Measurements from ENCODE around the gene EN2.
"Not testable (repeated sequence)": the region's sequence is repeated elsewhere in the genome, so short reads cannot be mapped to it uniquely, and the experiment has no call there.

EN2 gene

GRCh38 chr7:155439311-155440017 lies 18.5 kb upstream of the EN2 start:
- Histone ChIP-seq H3K27me3 (ENCODE audit: control insufficient read depth, insufficient read depth, low read length, poor library complexity, severe bottlenecking) (peaks cover 70% of the 10 kb centered on the region), H3K9me3 (ENCODE audit: control insufficient read depth, low read length) (no peaks in the 10 kb centered on the region), H3K4me3 (ENCODE audit: insufficient read depth, low read depth, low read length) (no peak overlapping the region), H3K27ac (ENCODE audit: insufficient read depth, low read depth, low read length, poor library complexity, severe bottlenecking) (no peak overlapping the region), H3K36me3 (ENCODE audit: control insufficient read depth, insufficient read depth, low read length) (no peaks in the 10 kb centered on the region), H3K4me1 (ENCODE audit: control insufficient read depth, insufficient read depth, low read length) (no peaks in the 10 kb centered on the region)
- WGBS, 2 experiments, result 85 to 86% methylated on average over 20 of the region's 20 CpGs

GRCh38 chr7:155440018-155440410 lies 17.9 kb upstream of the EN2 start:
- Histone ChIP-seq H3K4me3 (ENCODE audit: insufficient read depth, low read depth, low read length) (no peak overlapping the region), H3K27me3 (ENCODE audit: control insufficient read depth, insufficient read depth, low read length, poor library complexity, severe bottlenecking) (peaks cover 76% of the 10 kb centered on the region), H3K27ac (ENCODE audit: insufficient read depth, low read depth, low read length, poor library complexity, severe bottlenecking) (no peak overlapping the region), H3K36me3 (ENCODE audit: control insufficient read depth, insufficient read depth, low read length) (no peaks in the 10 kb centered on the region), H3K4me1 (ENCODE audit: control insufficient read depth, insufficient read depth, low read length) (no peaks in the 10 kb centered on the region), H3K9me3 (ENCODE audit: control insufficient read depth, low read length) (no peaks in the 10 kb centered on the region)
- WGBS, 2 experiments, result 76 to 81% methylated on average over 8 of the region's 8 CpGs

DNA sequence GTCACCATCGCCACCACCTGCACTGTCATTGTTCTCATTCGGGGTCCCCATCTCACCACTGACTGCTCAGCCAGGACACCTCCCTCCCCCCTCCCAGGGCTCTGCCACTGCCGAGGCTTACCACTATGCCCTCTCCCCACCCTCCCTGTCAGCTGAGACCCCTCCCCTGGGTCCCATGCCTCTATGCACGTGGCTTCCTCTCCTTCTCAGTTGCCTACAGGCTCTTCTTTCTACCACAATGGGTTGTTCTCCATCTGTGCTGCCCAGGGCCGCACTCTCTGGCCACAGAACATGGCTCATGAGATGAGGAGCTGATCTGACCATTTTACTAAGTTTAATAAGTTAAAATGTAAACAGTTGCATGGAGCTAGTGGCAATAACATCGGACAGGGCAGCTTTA lies 16.1 kb upstream of the EN2 start:
- no peaks in the 10 kb centered on the region for H3K4me1 ChIP-seq (ENCODE audit: control insufficient read depth, insufficient read depth, low read length)
- peaks cover 89% of the 10 kb centered on the region for H3K27me3 ChIP-seq (ENCODE audit: control insufficient read depth, insufficient read depth, low read length, poor library complexity, severe bottlenecking)
- H3K4me3 ChIP-seq (ENCODE audit: insufficient read depth, low read depth, low read length), result no peak overlapping the region
- H3K36me3 ChIP-seq (ENCODE audit: control insufficient read depth, insufficient read depth, low read length), result no peaks in the 10 kb centered on the region
- H3K9me3 ChIP-seq (ENCODE audit: control insufficient read depth, low read length), result no peaks in the 10 kb centered on the region
- WGBS, 2 experiments, result 69 to 72% methylated on average over 6 of the region's 6 CpGs
- H3K27ac ChIP-seq (ENCODE audit: insufficient read depth, low read depth, low read length, poor library complexity, severe bottlenecking), result no peak overlapping the region

DNA sequence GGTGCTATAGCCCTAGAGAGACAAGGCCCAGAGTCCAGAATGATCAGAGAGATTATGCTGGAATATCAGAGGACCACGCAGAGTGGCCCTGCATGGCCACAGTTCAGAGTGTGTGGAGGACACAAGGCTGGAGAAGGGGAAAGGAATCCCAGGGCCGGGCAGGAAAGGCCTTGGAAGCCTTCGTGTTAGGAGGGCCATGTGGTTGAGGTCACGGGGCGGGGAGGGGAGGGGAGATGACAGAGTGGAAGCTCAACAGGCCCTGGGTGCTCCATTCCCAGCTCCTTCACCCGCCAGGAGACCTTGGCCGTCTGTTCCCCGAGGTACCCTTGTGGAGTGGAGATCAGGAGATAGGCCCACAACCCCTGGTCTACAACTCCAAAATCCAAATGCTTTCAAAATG lies 13.2 kb upstream of the EN2 start:
- Histone ChIP-seq H3K27ac (ENCODE audit: insufficient read depth, low read depth, low read length, poor library complexity, severe bottlenecking) (no peak overlapping the region), H3K36me3 (ENCODE audit: control insufficient read depth, insufficient read depth, low read length) (no peaks in the 10 kb centered on the region), H3K9me3 (ENCODE audit: control insufficient read depth, low read length) (no peaks in the 10 kb centered on the region), H3K27me3 (ENCODE audit: control insufficient read depth, insufficient read depth, low read length, poor library complexity, severe bottlenecking) (peaks cover 97% of the 10 kb centered on the region), H3K4me3 (ENCODE audit: insufficient read depth, low read depth, low read length) (no peak overlapping the region), H3K4me1 (ENCODE audit: control insufficient read depth, insufficient read depth, low read length) (peaks cover 11% of the 10 kb centered on the region)
- 80 to 84% methylated on average over 8 of the region's 8 CpGs for WGBS, 2 experiments

- WGBS, 2 experiments, result 77 to 78% methylated on average over 9 of the region's 9 CpGs
- peaks cover 99% of the 10 kb centered on the region for H3K27me3 ChIP-seq (ENCODE audit: control insufficient read depth, insufficient read depth, low read length, poor library complexity, severe bottlenecking)
- not testable (repeated sequence) for H3K4me3 ChIP-seq (ENCODE audit: insufficient read depth, low read depth, low read length)
These were observed 12.3 kb upstream of the EN2 start for GRCh38 chr7:155445606-155446005.

DNA sequence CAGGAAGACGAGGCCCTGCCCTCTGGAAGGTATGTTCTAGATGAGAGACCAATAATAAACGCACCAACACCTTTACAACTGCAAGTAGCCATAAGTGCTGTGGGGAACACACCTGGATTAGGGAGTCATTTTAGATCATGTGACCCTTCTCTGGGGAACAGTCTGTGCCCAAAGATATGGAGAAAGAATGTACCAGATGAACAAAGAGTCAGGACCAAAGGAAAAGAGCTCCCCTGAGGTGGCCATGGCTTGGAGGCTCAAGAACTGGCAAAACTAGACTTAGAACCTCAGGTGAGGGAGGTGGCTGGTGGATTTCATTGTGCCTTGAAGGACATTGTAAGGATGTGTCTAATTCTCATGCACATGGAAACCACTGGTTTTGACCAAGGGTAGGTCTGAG lies 10.3 kb upstream of the EN2 start:
- H3K36me3 ChIP-seq (ENCODE audit: control insufficient read depth, insufficient read depth, low read length), result no peaks in the 10 kb centered on the region
- H3K9me3 ChIP-seq (ENCODE audit: control insufficient read depth, low read length), result no peaks in the 10 kb centered on the region
- H3K27ac ChIP-seq (ENCODE audit: insufficient read depth, low read depth, low read length, poor library complexity, severe bottlenecking), result no peak overlapping the region
- peaks cover 16% of the 10 kb centered on the region for H3K4me1 ChIP-seq (ENCODE audit: control insufficient read depth, insufficient read depth, low read length)
- no peak overlapping the region for H3K4me3 ChIP-seq (ENCODE audit: insufficient read depth, low read depth, low read length)
- WGBS, 2 experiments, result 76 to 78% methylated on average over 2 of the region's 2 CpGs
- peaks cover 100% of the 10 kb centered on the region for H3K27me3 ChIP-seq (ENCODE audit: control insufficient read depth, insufficient read depth, low read length, poor library complexity, severe bottlenecking)

More at GRCh38 chr7:155445606-155446005, 12.3 kb upstream of the EN2 start:
- H3K9me3 ChIP-seq (ENCODE audit: control insufficient read depth, low read length); H3K36me3 ChIP-seq (ENCODE audit: control insufficient read depth, insufficient read depth, low read length); H3K27ac ChIP-seq (ENCODE audit: insufficient read depth, low read depth, low read length, poor library complexity, severe bottlenecking): not testable (repeated sequence)
- peaks cover 12% of the 10 kb centered on the region for H3K4me1 ChIP-seq (ENCODE audit: control insufficient read depth, insufficient read depth, low read length)

DNA sequence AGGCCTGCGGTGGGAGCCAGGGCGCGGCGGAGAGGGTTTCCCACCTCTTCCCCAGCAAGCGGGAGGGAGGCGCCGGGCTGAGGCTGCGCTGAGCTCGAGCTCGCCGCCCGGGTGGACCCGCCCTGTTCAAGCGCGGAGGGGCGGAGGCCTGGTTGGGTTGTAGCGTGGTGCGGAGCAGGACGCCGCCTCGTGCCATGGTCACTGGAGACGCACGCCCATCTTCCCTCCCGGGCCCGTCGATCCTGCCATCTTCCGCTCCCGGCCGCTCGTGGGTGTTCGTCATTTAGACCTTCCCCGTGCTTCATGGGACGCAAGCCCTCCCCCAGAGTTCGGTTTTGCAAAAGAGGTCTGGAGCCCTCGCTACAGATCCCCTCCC lies 9.3 kb upstream of the EN2 start:
- no peaks in the 10 kb centered on the region for H3K36me3 ChIP-seq (ENCODE audit: control insufficient read depth, insufficient read depth, low read length)
- 1% methylated on average over 35 of the region's 35 CpGs for WGBS, 2 experiments
- no peaks in the 10 kb centered on the region for H3K9me3 ChIP-seq (ENCODE audit: control insufficient read depth, low read length)
- H3K4me3 ChIP-seq (ENCODE audit: insufficient read depth, low read depth, low read length), result peak overlapping the region; percentile 16
- H3K4me1 ChIP-seq (ENCODE audit: control insufficient read depth, insufficient read depth, low read length), result peaks cover 16% of the 10 kb centered on the region
- peaks cover 100% of the 10 kb centered on the region for H3K27me3 ChIP-seq (ENCODE audit: control insufficient read depth, insufficient read depth, low read length, poor library complexity, severe bottlenecking)
- H3K27ac ChIP-seq (ENCODE audit: insufficient read depth, low read depth, low read length, poor library complexity, severe bottlenecking), result no peak overlapping the region

DNA sequence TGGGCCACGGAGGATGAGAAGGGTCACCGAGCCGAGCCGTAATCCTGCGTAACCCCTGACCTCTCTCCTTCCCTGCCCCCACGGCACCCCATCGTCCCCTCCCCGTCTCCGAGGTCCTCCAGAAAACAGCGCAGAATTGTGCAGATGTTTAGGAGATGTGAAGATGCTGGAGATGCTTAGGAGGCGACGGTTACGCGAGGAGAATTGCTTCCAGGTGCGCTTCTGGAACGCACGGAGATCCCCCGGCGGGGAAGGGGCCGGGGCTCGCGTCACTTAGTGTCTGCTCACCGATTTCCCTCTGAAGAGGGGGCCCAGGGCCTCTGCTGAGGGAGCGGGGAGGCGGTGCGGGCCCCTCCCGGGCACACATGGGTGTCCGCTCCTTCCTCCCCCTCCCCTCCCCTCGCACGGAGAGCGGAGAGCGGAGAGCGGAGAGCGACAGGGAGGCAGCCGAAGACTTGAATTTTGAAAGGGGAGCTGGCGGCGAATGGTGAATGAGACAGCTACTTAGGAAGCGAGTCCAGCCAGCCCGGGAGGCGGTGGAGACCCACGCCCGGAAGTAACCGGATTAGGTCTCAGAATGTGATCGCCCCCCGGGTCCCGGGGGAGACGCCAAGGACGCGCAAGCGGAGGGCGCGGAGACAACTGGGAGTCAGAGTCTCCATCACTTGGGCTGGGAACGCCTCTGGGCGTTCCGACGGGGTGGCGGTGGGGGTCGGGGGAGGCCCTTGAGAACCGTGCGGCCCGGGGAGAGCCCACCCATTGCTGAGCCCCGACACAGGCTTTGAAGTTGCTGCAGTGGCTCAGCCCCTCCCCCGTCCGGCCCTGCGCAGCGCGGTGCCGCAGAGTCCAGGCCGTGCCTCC lies 8.7 kb upstream of the EN2 start:
- Histone ChIP-seq H3K27ac (ENCODE audit: insufficient read depth, low read depth, low read length, poor library complexity, severe bottlenecking) (no peak overlapping the region), H3K9me3 (ENCODE audit: control insufficient read depth, low read length) (no peaks in the 10 kb centered on the region), H3K4me1 (ENCODE audit: control insufficient read depth, insufficient read depth, low read length) (peaks cover 16% of the 10 kb centered on the region), H3K4me3 (ENCODE audit: insufficient read depth, low read depth, low read length) (peak overlapping the region; percentile 16), H3K27me3 (ENCODE audit: control insufficient read depth, insufficient read depth, low read length, poor library complexity, severe bottlenecking) (peaks cover 100% of the 10 kb centered on the region), H3K36me3 (ENCODE audit: control insufficient read depth, insufficient read depth, low read length) (no peaks in the 10 kb centered on the region)
- WGBS, 2 experiments, result 1% methylated on average over 69 of the region's 69 CpGs

DNA sequence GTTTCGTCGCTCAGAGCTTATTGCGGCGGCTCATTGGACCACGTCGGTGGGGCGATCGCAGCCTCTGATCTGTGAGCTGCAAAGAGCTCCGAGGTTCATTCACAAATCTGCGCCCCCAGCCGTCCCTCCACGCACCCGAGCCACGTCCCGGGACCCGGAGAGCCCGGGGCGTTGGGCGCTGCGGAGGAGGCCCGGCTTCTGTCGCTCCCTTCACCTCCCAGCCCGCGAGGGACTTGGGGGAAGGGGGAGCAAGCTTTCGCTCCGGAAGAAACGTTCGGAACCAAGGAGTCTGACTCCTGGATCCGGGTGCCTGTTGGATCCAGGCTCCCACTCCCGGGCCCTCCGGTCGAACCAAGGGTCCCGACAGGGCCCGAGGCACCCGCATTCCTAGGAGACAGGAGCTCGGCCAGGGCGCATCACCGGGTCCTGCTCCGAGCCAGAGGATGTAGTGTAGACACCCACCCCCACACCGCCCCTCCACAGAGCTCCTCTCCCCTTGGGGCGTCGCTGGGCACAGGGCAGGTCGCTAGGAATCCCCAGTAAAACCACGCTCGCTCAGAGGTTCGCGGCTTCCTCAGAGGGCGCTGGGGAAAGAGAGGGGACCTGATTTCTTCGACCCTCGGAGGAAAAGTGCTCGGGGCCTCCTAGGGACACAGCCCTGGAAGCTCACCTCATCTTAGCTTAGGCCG lies 7.9 kb upstream of the EN2 start:
- Histone ChIP-seq H3K9me3 (ENCODE audit: control insufficient read depth, low read length) (no peaks in the 10 kb centered on the region), H3K4me1 (ENCODE audit: control insufficient read depth, insufficient read depth, low read length) (peaks cover 16% of the 10 kb centered on the region), H3K27me3 (ENCODE audit: control insufficient read depth, insufficient read depth, low read length, poor library complexity, severe bottlenecking) (peaks cover 100% of the 10 kb centered on the region), H3K4me3 (ENCODE audit: insufficient read depth, low read depth, low read length) (no peak overlapping the region), H3K27ac (ENCODE audit: insufficient read depth, low read depth, low read length, poor library complexity, severe bottlenecking) (no peak overlapping the region), H3K36me3 (ENCODE audit: control insufficient read depth, insufficient read depth, low read length) (no peaks in the 10 kb centered on the region)
- 1 to 2% methylated on average over 52 of the region's 52 CpGs for WGBS, 2 experiments

- Histone ChIP-seq H3K4me3 (ENCODE audit: insufficient read depth, low read depth, low read length) (no peak overlapping the region), H3K4me1 (ENCODE audit: control insufficient read depth, insufficient read depth, low read length) (peaks cover 16% of the 10 kb centered on the region), H3K27ac (ENCODE audit: insufficient read depth, low read depth, low read length, poor library complexity, severe bottlenecking) (no peak overlapping the region), H3K36me3 (ENCODE audit: control insufficient read depth, insufficient read depth, low read length) (no peaks in the 10 kb centered on the region), H3K27me3 (ENCODE audit: control insufficient read depth, insufficient read depth, low read length, poor library complexity, severe bottlenecking) (peaks cover 100% of the 10 kb centered on the region), H3K9me3 (ENCODE audit: control insufficient read depth, low read length) (no peaks in the 10 kb centered on the region)
- WGBS, 2 experiments, result 3 to 4% methylated on average over 24 of the region's 24 CpGs
These were observed 7.4 kb upstream of the EN2 start for GRCh38 chr7:155450558-155450969.

All from ectodermal cell (in vitro differentiated cells).